ENCODE measurements around the gene POU2AF1.
"Not testable (repeated sequence)": the region's sequence is repeated elsewhere in the genome, so short reads cannot be mapped to it uniquely, and the experiment has no call there.

Gene POU2AF1

DNA sequence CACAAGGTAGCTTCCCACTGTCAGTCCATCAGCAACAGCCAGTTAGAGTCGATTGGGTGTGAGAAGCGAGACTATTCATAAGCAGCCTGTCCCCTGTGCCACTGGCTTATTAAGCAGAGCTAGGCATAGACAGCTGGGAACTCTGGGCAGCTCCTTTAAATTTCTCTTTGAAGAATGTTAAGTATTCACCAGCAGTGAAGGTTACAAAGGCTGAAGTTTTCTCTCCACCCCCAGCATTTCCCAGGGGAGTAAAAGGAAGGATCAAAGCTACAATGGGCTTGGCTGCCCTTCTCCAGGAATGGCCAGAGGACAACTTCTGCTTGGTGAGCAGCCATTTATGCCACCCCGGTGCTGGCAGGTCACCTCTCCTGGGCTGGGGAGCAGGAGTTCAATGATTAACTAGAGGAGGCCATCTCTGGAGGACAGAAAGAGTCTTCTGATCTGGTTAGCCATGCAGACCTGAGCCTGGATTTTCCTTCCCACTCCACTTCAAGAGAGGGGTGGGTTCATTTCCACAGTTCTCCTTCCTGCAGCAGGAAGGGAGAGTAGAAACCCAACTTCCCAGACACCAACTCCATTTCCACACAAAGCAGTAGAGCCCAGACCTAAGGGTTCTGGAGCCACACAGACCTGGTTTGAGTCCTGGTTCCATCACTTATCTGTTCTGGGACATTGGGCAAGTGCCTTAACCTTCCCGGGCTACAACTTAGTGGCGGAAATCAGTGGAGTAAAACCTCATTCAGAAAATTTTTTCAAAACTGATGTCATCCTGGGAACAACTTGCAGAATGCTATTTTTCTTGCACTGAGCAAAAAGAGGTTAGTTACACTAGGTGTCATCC is 58.1 kb downstream of the POU2AF1 start:
- H2AFZ ChIP-seq (ENCODE audit: low read length): no peak overlapping the region
- DNase-seq: no peak
- no peak overlapping the region for H3K9ac ChIP-seq (ENCODE audit: low read length)
- no peaks in the 10 kb centered on the region for H3K27me3 ChIP-seq (replicated peaks; ENCODE audit: insufficient read depth, low read length)
- H3K4me2 ChIP-seq (ENCODE audit: low read depth, low read length): no peak overlapping the region
- H3K4me1 ChIP-seq (ENCODE audit: low read length): no peaks in the 10 kb centered on the region
- H3K36me3 ChIP-seq (replicated peaks; ENCODE audit: insufficient read depth, low read length): no peaks in the 10 kb centered on the region
- no peaks in the 10 kb centered on the region for H3K9me3 ChIP-seq (replicated peaks; ENCODE audit: insufficient read depth, low read length)
- no peak overlapping the region for H3K4me3 ChIP-seq (ENCODE audit: low read length)
- TF ChIP-seq, protein P1, sequence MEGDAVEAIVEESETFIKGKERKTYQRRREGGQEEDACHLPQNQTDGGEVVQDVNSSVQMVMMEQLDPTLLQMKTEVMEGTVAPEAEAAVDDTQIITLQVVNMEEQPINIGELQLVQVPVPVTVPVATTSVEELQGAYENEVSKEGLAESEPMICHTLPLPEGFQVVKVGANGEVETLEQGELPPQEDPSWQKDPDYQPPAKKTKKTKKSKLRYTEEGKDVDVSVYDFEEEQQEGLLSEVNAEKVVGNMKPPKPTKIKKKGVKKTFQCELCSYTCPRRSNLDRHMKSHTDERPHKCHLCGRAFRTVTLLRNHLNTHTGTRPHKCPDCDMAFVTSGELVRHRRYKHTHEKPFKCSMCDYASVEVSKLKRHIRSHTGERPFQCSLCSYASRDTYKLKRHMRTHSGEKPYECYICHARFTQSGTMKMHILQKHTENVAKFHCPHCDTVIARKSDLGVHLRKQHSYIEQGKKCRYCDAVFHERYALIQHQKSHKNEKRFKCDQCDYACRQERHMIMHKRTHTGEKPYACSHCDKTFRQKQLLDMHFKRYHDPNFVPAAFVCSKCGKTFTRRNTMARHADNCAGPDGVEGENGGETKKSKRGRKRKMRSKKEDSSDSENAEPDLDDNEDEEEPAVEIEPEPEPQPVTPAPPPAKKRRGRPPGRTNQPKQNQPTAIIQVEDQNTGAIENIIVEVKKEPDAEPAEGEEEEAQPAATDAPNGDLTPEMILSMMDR (IDR thresholded peaks at IDR 0.05; ENCODE audit: low read length): no peak
- TF ChIP-seq EZH2 (optimal IDR thresholded peaks at IDR 0.05; ENCODE audit: low read depth, low read length): no peak
- no peak for TF ChIP-seq EZH2phosphoT487 (IDR thresholded peaks at IDR 0.05; ENCODE audit: low read length)
- H3K9me2 ChIP-seq (replicated peaks; ENCODE audit: insufficient read depth, low read length): no peaks in the 10 kb centered on the region
- no peaks in the 10 kb centered on the region for H4K20me1 ChIP-seq (ENCODE audit: insufficient read depth, low read length)
- no peaks in the 10 kb centered on the region for H3F3A ChIP-seq (ENCODE audit: insufficient read depth, low read length)
- H3K79me2 ChIP-seq (ENCODE audit: low read length): no peaks in the 10 kb centered on the region
- H3K27ac ChIP-seq (ENCODE audit: low read length): no peak overlapping the region

DNA sequence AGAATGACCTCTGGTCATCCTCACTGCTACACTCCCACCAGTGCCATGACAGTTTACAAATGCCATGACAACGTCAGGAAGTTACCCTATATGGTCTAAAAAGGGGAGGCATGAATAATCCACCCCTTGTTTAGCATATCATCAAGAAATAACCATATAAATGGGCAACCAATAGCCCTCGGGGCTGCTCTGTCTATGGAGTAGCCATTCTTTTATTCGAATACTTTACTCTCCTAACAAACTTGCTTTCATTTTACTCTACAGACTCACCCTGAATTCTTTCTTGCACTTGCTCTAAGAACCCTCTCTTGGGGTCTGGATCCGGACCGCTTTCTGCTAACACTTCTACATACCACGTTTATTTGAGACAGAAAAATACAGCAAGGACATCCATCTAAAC is 58.9 kb downstream of the POU2AF1 start:
- H3K4me1 ChIP-seq (ENCODE audit: low read length); H3K9me3 ChIP-seq (replicated peaks; ENCODE audit: insufficient read depth, low read length); H3K9ac ChIP-seq (ENCODE audit: low read length); DNase-seq; H2AFZ ChIP-seq (ENCODE audit: low read length); H4K20me1 ChIP-seq (ENCODE audit: insufficient read depth, low read length); H3K4me2 ChIP-seq (ENCODE audit: low read depth, low read length); H3F3A ChIP-seq (ENCODE audit: insufficient read depth, low read length); H3K36me3 ChIP-seq (replicated peaks; ENCODE audit: insufficient read depth, low read length); H3K27me3 ChIP-seq (replicated peaks; ENCODE audit: insufficient read depth, low read length); H3K4me3 ChIP-seq (ENCODE audit: low read length); H3K79me2 ChIP-seq (ENCODE audit: low read length); H3K9me2 ChIP-seq (replicated peaks; ENCODE audit: insufficient read depth, low read length); H3K27ac ChIP-seq (ENCODE audit: low read length): not testable (repeated sequence)

DNA sequence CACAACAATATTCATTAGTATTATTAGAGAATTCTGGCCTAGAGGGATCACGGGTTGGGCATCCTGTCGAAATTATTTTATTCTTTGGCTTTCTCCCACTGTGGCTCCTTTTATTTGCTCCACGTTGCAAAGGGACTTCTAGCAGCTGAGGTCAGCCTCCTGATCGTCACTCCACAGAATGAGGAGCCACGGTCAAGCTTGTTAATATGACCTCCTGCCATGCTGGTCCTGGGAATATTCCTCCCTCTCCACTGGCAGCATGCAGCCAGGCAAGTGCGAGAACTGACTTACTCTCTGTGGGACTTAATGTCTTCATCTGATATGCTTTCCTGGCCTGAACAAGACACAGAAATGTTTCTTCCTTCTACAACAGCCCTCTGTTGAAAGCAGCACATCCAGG is 59.8 kb downstream of the POU2AF1 start:
- Histone ChIP-seq H3K27ac (ENCODE audit: low read length) (no peak overlapping the region), H3K4me2 (ENCODE audit: low read depth, low read length) (no peak overlapping the region), H3K9me2 (replicated peaks; ENCODE audit: insufficient read depth, low read length) (no peaks in the 10 kb centered on the region), H3K79me2 (ENCODE audit: low read length) (no peaks in the 10 kb centered on the region), H3K9me3 (replicated peaks; ENCODE audit: insufficient read depth, low read length) (no peaks in the 10 kb centered on the region), H3F3A (ENCODE audit: insufficient read depth, low read length) (no peaks in the 10 kb centered on the region), H3K4me1 (ENCODE audit: low read length) (no peaks in the 10 kb centered on the region), H3K36me3 (replicated peaks; ENCODE audit: insufficient read depth, low read length) (no peaks in the 10 kb centered on the region), H3K4me3 (ENCODE audit: low read length) (no peak overlapping the region), H4K20me1 (ENCODE audit: insufficient read depth, low read length) (no peaks in the 10 kb centered on the region), H3K27me3 (replicated peaks; ENCODE audit: insufficient read depth, low read length) (no peaks in the 10 kb centered on the region), H3K9ac (ENCODE audit: low read length) (no peak overlapping the region), H2AFZ (ENCODE audit: low read length) (no peak overlapping the region)
- DNase-seq: no peak
- TF ChIP-seq EZH2 (optimal IDR thresholded peaks at IDR 0.05; ENCODE audit: low read depth, low read length): no peak
- TF ChIP-seq EZH2phosphoT487 (IDR thresholded peaks at IDR 0.05; ENCODE audit: low read length): no peak
- TF ChIP-seq, protein P1 (IDR thresholded peaks at IDR 0.05; ENCODE audit: low read length): no peak

DNA sequence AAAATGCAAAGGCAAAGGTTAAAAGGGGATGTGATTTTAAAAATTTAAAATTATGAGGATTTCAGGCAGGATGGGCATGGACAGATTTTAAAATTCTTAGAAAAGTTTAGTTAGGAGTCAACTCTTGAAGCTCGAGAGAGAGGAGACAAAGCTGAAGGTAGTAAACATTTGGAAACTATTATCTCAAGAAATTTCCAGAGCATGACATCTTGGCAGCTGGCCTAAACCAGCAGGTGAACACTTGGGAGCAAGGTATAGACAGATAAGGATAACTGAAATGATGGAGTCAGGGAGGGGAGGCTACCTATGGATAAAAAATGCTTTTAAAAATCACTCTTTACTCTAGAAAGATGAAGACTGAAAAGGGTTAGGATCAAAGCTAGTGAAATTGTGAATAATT is 67.0 kb downstream of the POU2AF1 start:
- TF ChIP-seq EZH2phosphoT487 (IDR thresholded peaks at IDR 0.05; ENCODE audit: low read length) (no peak), EZH2 (optimal IDR thresholded peaks at IDR 0.05; ENCODE audit: low read depth, low read length) (no peak)
- TF ChIP-seq, protein P1 (IDR thresholded peaks at IDR 0.05; ENCODE audit: low read length): no peak
- Histone ChIP-seq H3K9ac (ENCODE audit: low read length) (no peak overlapping the region), H2AFZ (ENCODE audit: low read length) (no peak overlapping the region), H3K4me2 (ENCODE audit: low read depth, low read length) (no peak overlapping the region), H3K4me3 (ENCODE audit: low read length) (no peak overlapping the region), H3K9me3 (replicated peaks; ENCODE audit: insufficient read depth, low read length) (no peaks in the 10 kb centered on the region), H3K27me3 (replicated peaks; ENCODE audit: insufficient read depth, low read length) (no peaks in the 10 kb centered on the region), H3K4me1 (ENCODE audit: low read length) (no peaks in the 10 kb centered on the region), H4K20me1 (ENCODE audit: insufficient read depth, low read length) (no peaks in the 10 kb centered on the region), H3F3A (ENCODE audit: insufficient read depth, low read length) (no peaks in the 10 kb centered on the region), H3K27ac (ENCODE audit: low read length) (no peak overlapping the region), H3K79me2 (ENCODE audit: low read length) (no peaks in the 10 kb centered on the region), H3K9me2 (replicated peaks; ENCODE audit: insufficient read depth, low read length) (no peaks in the 10 kb centered on the region), H3K36me3 (replicated peaks; ENCODE audit: insufficient read depth, low read length) (no peaks in the 10 kb centered on the region)
- no peak for DNase-seq

Data from MM.1S (cell line).